Liver (tissue), 9 donors: ENCODE measurements around the gene DUSP3. TPM values are rescaled to one million over a fixed set of nuclear protein-coding genes. Genes with fewer than 3 reads are reported as not detected.

ENCODE experiments used
- DNase-seq: peaks from one replicate; pipeline ENCODE4 v3.0.0-alpha.2; 2017; ENCODE audit warnings: low spot score
- H3K27ac ChIP-seq, 2 donors: one replicate each; pipeline ENCODE4 v1.7.0; 2013; ENCODE audit warnings: inconsistent platforms in 2 of 2, low read length in 2 of 2, control low read depth in 1 of 2, low read depth in 1 of 2, mild to moderate bottlenecking in 1 of 2
- H3K27me3 ChIP-seq, 4 donors: one replicate each; pipeline versions ENCODE4 v1.6.1 to v1.7.0; 2013; ENCODE audit warnings: low read length in 3 of 4, inconsistent platforms in 1 of 4, mild to moderate bottlenecking in 1 of 4, moderate library complexity in 1 of 4; ENCODE audit not compliant: control insufficient read depth in 4 of 4, insufficient read depth in 4 of 4
- H3K36me3 ChIP-seq, 4 donors: one replicate each; pipeline versions ENCODE4 v1.6.1 to v1.7.0; 2013; ENCODE audit warnings: low read length in 3 of 4, mild to moderate bottlenecking in 3 of 4, low read depth in 1 of 4, moderate library complexity in 1 of 4; ENCODE audit not compliant: control insufficient read depth in 4 of 4, insufficient read depth in 3 of 4
- H3K4me1 ChIP-seq, 4 donors: one replicate each; pipeline versions ENCODE4 v1.6.1 to v1.7.0; 2013; ENCODE audit warnings: low read length in 3 of 4, mild to moderate bottlenecking in 3 of 4, moderate library complexity in 1 of 4; ENCODE audit not compliant: control insufficient read depth in 4 of 4, insufficient read depth in 4 of 4
- H3K4me3 ChIP-seq, 3 donors: one replicate each; pipeline versions ENCODE4 v1.6.1 to v1.7.0; 2013; ENCODE audit warnings: low read length in 3 of 3, control low read depth in 1 of 3, low read depth in 1 of 3, mild to moderate bottlenecking in 1 of 3
- H3K9ac ChIP-seq, 2 donors: one replicate each; pipeline ENCODE4 v1.7.0; 2013; ENCODE audit warnings: low read length in 2 of 2, mild to moderate bottlenecking in 2 of 2, moderate library complexity in 2 of 2, control low read depth in 1 of 2, low read depth in 1 of 2
- H3K9me3 ChIP-seq, 4 donors: one replicate each; pipeline versions ENCODE4 v1.6.1 to v1.7.0; 2013; ENCODE audit warnings: low read length in 3 of 4; ENCODE audit not compliant: control insufficient read depth in 4 of 4
- ATF3 ChIP-seq: IDR thresholded peaks from 2 replicates; pipeline ENCODE4 v1.6.1; 2016; ENCODE audit warnings: antibody characterized with exemption
- CTCF ChIP-seq: fragments of 150-350 bp; IDR thresholded peaks from 2 replicates; pipeline ENCODE4 v1.5.1; 2017; ENCODE audit warnings: improper control_type of control experiment, low read depth, low read length; ENCODE audit not compliant: missing input control
- EGR1 ChIP-seq, 2 donors: IDR thresholded peaks; 2 replicates each; pipeline ENCODE4 v1.6.1; 2016 to 2018; ENCODE audit warnings: antibody characterized with exemption in 2 of 2, low read depth in 2 of 2
- FOXA1 ChIP-seq: IDR thresholded peaks from 2 replicates; pipeline ENCODE4 v1.6.1; 2016; ENCODE audit warnings: antibody characterized with exemption
- FOXA2 ChIP-seq: IDR thresholded peaks from 2 replicates; pipeline ENCODE4 v1.6.1; 2016; ENCODE audit warnings: antibody characterized with exemption
- GABPA ChIP-seq, 2 donors: IDR thresholded peaks in 1 of 2; conservative IDR thresholded peaks in 1 of 2; 2 replicates each; pipeline ENCODE4 v1.6.1; 2016; ENCODE audit warnings: antibody characterized with exemption in 2 of 2, mild to moderate bottlenecking in 1 of 2, moderate library complexity in 1 of 2
- HNF4A ChIP-seq, 2 donors: conservative IDR thresholded peaks; 2 replicates each; pipeline ENCODE4 v1.6.1; 2016; ENCODE audit warnings: antibody characterized with exemption in 2 of 2, mild to moderate bottlenecking in 2 of 2
- HNF4G ChIP-seq: IDR thresholded peaks from 2 replicates; pipeline ENCODE4 v1.6.1; 2016; ENCODE audit warnings: antibody characterized with exemption
- JUND ChIP-seq, 2 donors: IDR thresholded peaks; 2 replicates each; pipeline ENCODE4 v1.6.1; 2016; ENCODE audit warnings: antibody characterized with exemption in 2 of 2
- NR2F2 ChIP-seq: IDR thresholded peaks from 2 replicates; pipeline ENCODE4 v1.6.1; 2016; ENCODE audit warnings: antibody characterized with exemption
- RAD21 ChIP-seq, 2 donors: IDR thresholded peaks; 2 replicates each; pipeline ENCODE4 v1.6.1; 2016; ENCODE audit warnings: antibody characterized with exemption in 2 of 2, mild to moderate bottlenecking in 2 of 2
- RXRA ChIP-seq, 2 donors: IDR thresholded peaks; 2 replicates each; pipeline ENCODE4 v1.6.1; 2017 to 2018; ENCODE audit warnings: antibody characterized with exemption in 2 of 2, mild to moderate bottlenecking in 1 of 2
- SP1 ChIP-seq: IDR thresholded peaks from 2 replicates; pipeline ENCODE4 v1.6.1; 2018; ENCODE audit warnings: antibody characterized with exemption, mild to moderate bottlenecking
- TAF1 ChIP-seq: conservative IDR thresholded peaks from 2 replicates; pipeline ENCODE4 v1.6.1; 2016; ENCODE audit warnings: antibody characterized with exemption, mild to moderate bottlenecking
- YY1 ChIP-seq: IDR thresholded peaks from 2 replicates; pipeline ENCODE4 v1.6.1; 2016; ENCODE audit warnings: antibody characterized with exemption, mild to moderate bottlenecking
- WGBS: extraction: QIAGEN DNeasy Blood & Tissue Kit; methylation state at CpG from one replicate; pipeline ENCODE4 v1.1.7; 2013; 5-methylcytosine and 5-hydroxymethylcytosine counted together
- polyA plus RNA-seq, 2 donors: library from polyadenylated mRNA; stranded (reverse) in 1 of 2; unstranded in 1 of 2; fragments of 200-250 nt in 1 of 2; fragments of >200 nt in 1 of 2; fragmentation: Nextera tagmentation in 1 of 2; extraction: Ambion mirVana in 1 of 2; gene quantifications; one replicate each; pipeline versions ENCODE4 v1.2.1 to v1.2.3, GENCODE V29; 2013 to 2015
- total RNA-seq, 2 donors: library from RNA; depleted of rRNA; stranded (reverse); fragments of >200 nt; gene quantifications; one replicate each; pipeline ENCODE4 v1.2.3, GENCODE V29; 2014
- TF ChIP-seq, protein P1 (sequence below): IDR thresholded peaks from 2 replicates; pipeline ENCODE4 v1.6.1; 2016; ENCODE audit warnings: antibody characterized with exemption
- TF ChIP-seq, protein P2 (sequence below): IDR thresholded peaks from 2 replicates; pipeline ENCODE4 v1.6.1; 2016; ENCODE audit warnings: antibody characterized with exemption
- TF ChIP-seq, protein P3 (sequence below): IDR thresholded peaks from 2 replicates; pipeline ENCODE4 v1.6.1; 2016; ENCODE audit warnings: antibody characterized with exemption, mild to moderate bottlenecking
- donor health status: healthy.
- donor health status: healthy.
- donor health status: healthy.
- donor health status: healthy.
- donor health status: healthy.

The DUSP3 gene
- total and polyA plus RNA-seq, 4 donors, result 30.4 to 104 (median 60.8) TPM

DNA sequence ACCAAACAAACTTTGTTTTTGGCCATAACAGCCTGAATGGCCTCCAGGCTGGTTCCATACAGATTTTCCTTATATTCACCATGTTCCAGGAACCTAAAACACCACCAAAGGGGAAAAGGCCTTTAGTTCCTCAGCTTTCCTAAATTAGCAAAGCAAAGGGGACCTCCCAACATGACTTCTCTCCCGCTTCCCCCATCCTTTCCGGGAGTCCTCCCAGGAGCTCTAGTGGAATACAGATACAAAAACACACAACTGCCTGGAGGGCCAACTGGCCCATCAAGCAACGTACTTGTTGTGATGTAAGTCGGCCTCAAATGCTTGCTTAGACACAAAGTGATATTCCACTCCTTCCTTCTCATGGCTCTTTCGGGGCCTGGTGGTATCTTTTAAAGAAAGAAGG is 32.0 kb upstream of the DUSP3 start (continued):
- TF ChIP-seq HNF4G, result no peak
- no peak for TF ChIP-seq YY1
- no peak for TF ChIP-seq JUND (IDR thresholded peaks at IDR 0.05)
- TF ChIP-seq TAF1, result no peak
- TF ChIP-seq, protein P1, sequence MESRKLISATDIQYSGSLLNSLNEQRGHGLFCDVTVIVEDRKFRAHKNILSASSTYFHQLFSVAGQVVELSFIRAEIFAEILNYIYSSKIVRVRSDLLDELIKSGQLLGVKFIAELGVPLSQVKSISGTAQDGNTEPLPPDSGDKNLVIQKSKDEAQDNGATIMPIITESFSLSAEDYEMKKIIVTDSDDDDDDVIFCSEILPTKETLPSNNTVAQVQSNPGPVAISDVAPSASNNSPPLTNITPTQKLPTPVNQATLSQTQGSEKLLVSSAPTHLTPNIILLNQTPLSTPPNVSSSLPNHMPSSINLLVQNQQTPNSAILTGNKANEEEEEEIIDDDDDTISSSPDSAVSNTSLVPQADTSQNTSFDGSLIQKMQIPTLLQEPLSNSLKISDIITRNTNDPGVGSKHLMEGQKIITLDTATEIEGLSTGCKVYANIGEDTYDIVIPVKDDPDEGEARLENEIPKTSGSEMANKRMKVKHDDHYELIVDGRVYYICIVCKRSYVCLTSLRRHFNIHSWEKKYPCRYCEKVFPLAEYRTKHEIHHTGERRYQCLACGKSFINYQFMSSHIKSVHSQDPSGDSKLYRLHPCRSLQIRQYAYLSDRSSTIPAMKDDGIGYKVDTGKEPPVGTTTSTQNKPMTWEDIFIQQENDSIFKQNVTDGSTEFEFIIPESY, result no peak

- TF ChIP-seq HNF4A (conservative IDR thresholded peaks at IDR 0.05), result no peak
- no peak for DNase-seq
- Histone ChIP-seq H3K36me3 (no peaks in the 10 kb centered on the region), H3K9ac (no peak overlapping the region), H3K27ac (no peak overlapping the region), H3K9me3 (no peaks in the 10 kb centered on the region), H3K4me1 (no peaks in the 10 kb centered on the region), H3K27me3 (no peaks in the 10 kb centered on the region), H3K4me3 (no peak overlapping the region)
- WGBS, result 93% methylated on average over 4 of the region's 4 CpGs
Measured at GRCh38 chr17:43810226-43810715, 31.5 kb upstream of the DUSP3 start.

GRCh38 chr17:43809121-43809520 is 30.3 kb upstream of the DUSP3 start:
- TF ChIP-seq, protein P1, result no peak
- no peak for TF ChIP-seq FOXA1
- TF ChIP-seq, protein P2, sequence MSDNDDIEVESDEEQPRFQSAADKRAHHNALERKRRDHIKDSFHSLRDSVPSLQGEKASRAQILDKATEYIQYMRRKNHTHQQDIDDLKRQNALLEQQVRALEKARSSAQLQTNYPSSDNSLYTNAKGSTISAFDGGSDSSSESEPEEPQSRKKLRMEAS, result no peak
- no peak for TF ChIP-seq CTCF
- TF ChIP-seq JUND (IDR thresholded peaks at IDR 0.05), result no peak
- TF ChIP-seq ATF3, result no peak
- no peak for TF ChIP-seq EGR1 (IDR thresholded peaks at IDR 0.05; ENCODE audit: low read depth in 2 of 2)
- TF ChIP-seq HNF4A (conservative IDR thresholded peaks at IDR 0.05), result no peak
- TF ChIP-seq, protein P3, sequence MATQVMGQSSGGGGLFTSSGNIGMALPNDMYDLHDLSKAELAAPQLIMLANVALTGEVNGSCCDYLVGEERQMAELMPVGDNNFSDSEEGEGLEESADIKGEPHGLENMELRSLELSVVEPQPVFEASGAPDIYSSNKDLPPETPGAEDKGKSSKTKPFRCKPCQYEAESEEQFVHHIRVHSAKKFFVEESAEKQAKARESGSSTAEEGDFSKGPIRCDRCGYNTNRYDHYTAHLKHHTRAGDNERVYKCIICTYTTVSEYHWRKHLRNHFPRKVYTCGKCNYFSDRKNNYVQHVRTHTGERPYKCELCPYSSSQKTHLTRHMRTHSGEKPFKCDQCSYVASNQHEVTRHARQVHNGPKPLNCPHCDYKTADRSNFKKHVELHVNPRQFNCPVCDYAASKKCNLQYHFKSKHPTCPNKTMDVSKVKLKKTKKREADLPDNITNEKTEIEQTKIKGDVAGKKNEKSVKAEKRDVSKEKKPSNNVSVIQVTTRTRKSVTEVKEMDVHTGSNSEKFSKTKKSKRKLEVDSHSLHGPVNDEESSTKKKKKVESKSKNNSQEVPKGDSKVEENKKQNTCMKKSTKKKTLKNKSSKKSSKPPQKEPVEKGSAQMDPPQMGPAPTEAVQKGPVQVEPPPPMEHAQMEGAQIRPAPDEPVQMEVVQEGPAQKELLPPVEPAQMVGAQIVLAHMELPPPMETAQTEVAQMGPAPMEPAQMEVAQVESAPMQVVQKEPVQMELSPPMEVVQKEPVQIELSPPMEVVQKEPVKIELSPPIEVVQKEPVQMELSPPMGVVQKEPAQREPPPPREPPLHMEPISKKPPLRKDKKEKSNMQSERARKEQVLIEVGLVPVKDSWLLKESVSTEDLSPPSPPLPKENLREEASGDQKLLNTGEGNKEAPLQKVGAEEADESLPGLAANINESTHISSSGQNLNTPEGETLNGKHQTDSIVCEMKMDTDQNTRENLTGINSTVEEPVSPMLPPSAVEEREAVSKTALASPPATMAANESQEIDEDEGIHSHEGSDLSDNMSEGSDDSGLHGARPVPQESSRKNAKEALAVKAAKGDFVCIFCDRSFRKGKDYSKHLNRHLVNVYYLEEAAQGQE, result no peak
- TF ChIP-seq HNF4G, result no peak
- TF ChIP-seq NR2F2, result no peak
- no peak for TF ChIP-seq RXRA (IDR thresholded peaks at IDR 0.05)
- no peak for TF ChIP-seq SP1
- TF ChIP-seq FOXA2, result no peak
- no peak for TF ChIP-seq GABPA (IDR thresholded peaks at IDR 0.05 in 1 of 2, conservative IDR thresholded peaks at IDR 0.05 in 1 of 2)
- no peak for TF ChIP-seq TAF1
- TF ChIP-seq YY1, result no peak
- TF ChIP-seq RAD21 (IDR thresholded peaks at IDR 0.05), result no peak
- no peaks in the 10 kb centered on the region for H3K4me1 ChIP-seq
- 95% methylated on average over 5 of the region's 5 CpGs for WGBS
- no peaks in the 10 kb centered on the region for H3K9me3 ChIP-seq
- H3K27me3 ChIP-seq, result no peaks in the 10 kb centered on the region
- no peak overlapping the region for H3K27ac ChIP-seq
- no peak overlapping the region for H3K9ac ChIP-seq
- H3K36me3 ChIP-seq, result no peaks in the 10 kb centered on the region
- DNase-seq, result no peak
- H3K4me3 ChIP-seq, result no peak overlapping the region
